Pancreas (tissue), 10 donors: ENCODE results near the gene SLC25A46. TPM values are rescaled to one million over a fixed set of nuclear protein-coding genes. Genes with fewer than 3 reads are reported as not detected.

Experiments used
- ATAC-seq, 4 donors: fragments of 200-7000 bp; cut with Tn5 transposase; one replicate each; pipeline versions ENCODE4 v1.8.0 to v1.9.1; 2020; ENCODE audit warnings: mild to moderate bottlenecking in 4 of 4, moderate library complexity in 4 of 4
- DNase-seq, 6 donors: peaks; one replicate each; pipeline ENCODE4 v3.0.0-alpha.2; 2020
- FAIRE-seq: peaks from 2 replicates; lab custom pipeline; 2012; peaks lifted over from hg19 to GRCh38; lab: Jason Lieb, UNC
- H3K27ac ChIP-seq, 4 donors: fragments of 200-600 bp; sonication (generic); 1 replicate in 3 of 4; 2 replicates in 1 of 4; pipeline versions ENCODE4 v1.5.0 to v1.8.0; 2020
- H3K27me3 ChIP-seq, 4 donors: fragments of 200-600 bp; one replicate each; pipeline ENCODE4 v1.8.0; 2021
- H3K36me3 ChIP-seq, 3 donors: fragments of 200-600 bp; sonication (generic) in 1 of 3; one replicate each; pipeline versions ENCODE4 v1.5.0 to v1.8.0; 2020 to 2021
- H3K4me1 ChIP-seq, 3 donors: fragments of 200-600 bp; one replicate each; pipeline ENCODE4 v1.8.0; 2021
- H3K4me3 ChIP-seq, 4 donors: fragments of 200-600 bp; sonication (generic) in 2 of 4; one replicate each; pipeline versions ENCODE4 v1.5.0 to v1.8.0; 2020 to 2021
- H3K9me3 ChIP-seq, 4 donors: fragments of 200-600 bp; one replicate each; pipeline ENCODE4 v1.8.0; 2021
- CTCF ChIP-seq, 4 donors: fragments of 200-600 bp; sonication (generic) in 3 of 4; IDR thresholded peaks; one replicate each; pipeline versions ENCODE4 v1.5.0 to v1.8.0; 2021; ENCODE audit warnings: antibody characterized with exemption in 4 of 4
- WGBS, 2 donors: extraction: QIAGEN DNeasy Blood & Tissue Kit; methylation state at CpG; one replicate each; pipeline ENCODE4 v1.1.7; 2013; 5-methylcytosine and 5-hydroxymethylcytosine counted together
- intact Hi-C, 3 donors: fragments of 100-400 bp; cut with DNase I; formaldehyde crosslinking; loops; one replicate each; pipeline versions ENCODE4 v1.11.1 to v1.14.2; 2022
- polyA plus RNA-seq, 2 donors: library from polyadenylated mRNA; stranded (reverse); fragments of 200-250 nt; gene quantifications; one replicate each; pipeline ENCODE4 v1.2.3, GENCODE V29; 2013
- total RNA-seq, 6 donors: library from RNA; stranded (reverse); fragmentation: NEBNext Ultra II Directional in 4 of 6; extraction: Animal tissue kit (Norgen Biotek cat#: 25700) in 4 of 6; gene quantifications; one replicate each; pipeline versions ENCODE4 v1.2.1 to v1.2.4, GENCODE V29; 2021 to 2023
- donor health status: healthy with polysubstance abuse.
- donor health status: DM: no; HTN: no; CAD: no; lungs with moderate emphysema.
- donor health status: DM: no; HTN: no; CAD: no.
- donor health status: control.
- donor health status: control.
- donor health status: Bipolar disorder and iron deficiency.
- donor health status: DM: yes; HTN: yes; CAD: no.
- donor health status: DM: no; HTN: no; CAD: no.
- donor health status: DM: no; HTN: no; CAD: no.
- donor health status: DM: yes; HTN: yes; CAD: no.

The SLC25A46 gene
- total and polyA plus RNA-seq, 8 donors = 6.1 to 20.7 (median 15.7) TPM

- 91 to 95% methylated on average over 2 of the region's 2 CpGs for WGBS, 2 donors
- Histone ChIP-seq H3K27me3 (no peaks in the 10 kb centered on the region), H3K4me3 (no peak overlapping the region), H3K4me1 (peaks cover 0 to 2% (median 0%) of the 10 kb centered on the region in 3 donors), H3K9me3 (no peaks in the 10 kb centered on the region), H3K27ac (no peak overlapping the region), H3K36me3 (peaks cover 0 to 20% (median 1%) of the 10 kb centered on the region in 3 donors)
- DNase-seq (no peak), ATAC-seq (no peak), FAIRE-seq (no peak)
- no peak for TF ChIP-seq CTCF (IDR thresholded peaks at IDR 0.05)
- intact Hi-C loops = no loop called here
These were observed 14.8 kb downstream of the SLC25A46 start for GRCh38 chr5:110753600-110753999.

- H3K27me3 ChIP-seq = no peaks in the 10 kb centered on the region
- no peak overlapping the region for H3K27ac ChIP-seq
- peaks cover 0 to 2% (median 0%) of the 10 kb centered on the region in 3 donors for H3K4me1 ChIP-seq
- intact Hi-C loops = no loop called here
- TF ChIP-seq CTCF (IDR thresholded peaks at IDR 0.05) = no peak
- DNase-seq (no peak), FAIRE-seq (no peak), ATAC-seq (no peak)
- H3K9me3 ChIP-seq = no peaks in the 10 kb centered on the region
- H3K4me3 ChIP-seq = no peak overlapping the region
- peaks cover 0 to 20% (median 0%) of the 10 kb centered on the region in 3 donors for H3K36me3 ChIP-seq
These were observed 15.4 kb downstream of the SLC25A46 start for GRCh38 chr5:110754181-110754580.

- WGBS, 2 donors = 52% methylated on average over 4 of the region's 4 CpGs
- peaks cover 3 to 39% (median 12%) of the 10 kb centered on the region in 3 donors for H3K36me3 ChIP-seq
- peak; percentile 38 to 61 (median 54) for TF ChIP-seq CTCF (IDR thresholded peaks at IDR 0.05)
- H3K9me3 ChIP-seq = no peaks in the 10 kb centered on the region
- H3K27me3 ChIP-seq = no peaks in the 10 kb centered on the region
- DNase-seq = no peak
- intact Hi-C loops = no loop called here
- FAIRE-seq = no peak
- H3K4me1 ChIP-seq = peaks cover 0 to 2% (median 0%) of the 10 kb centered on the region in 3 donors
- no peak overlapping the region for H3K27ac ChIP-seq
- ATAC-seq = peak in 3 of 4 donors; percentile 47 to 59 (median 56)
- H3K4me3 ChIP-seq = no peak overlapping the region
These were observed 18.4 kb downstream of the SLC25A46 start for GRCh38 chr5:110757118-110757729.

GRCh38 chr5:110760158-110760557 lies 21.4 kb downstream of the SLC25A46 start:
- Histone ChIP-seq H3K4me3 (no peak overlapping the region), H3K27me3 (no peaks in the 10 kb centered on the region), H3K27ac (no peak overlapping the region), H3K4me1 (no peaks in the 10 kb centered on the region), H3K36me3 (peaks cover 4 to 47% (median 12%) of the 10 kb centered on the region in 3 donors), H3K9me3 (no peaks in the 10 kb centered on the region)
- intact Hi-C loops = no loop called here
- 86 to 92% methylated on average over 1 of the region's 1 CpG for WGBS, 2 donors
- DNase-seq (no peak), ATAC-seq (no peak), FAIRE-seq (no peak)
- TF ChIP-seq CTCF (IDR thresholded peaks at IDR 0.05) = no peak

- H3K27me3 ChIP-seq = peaks cover 0 to 4% (median 0%) of the 10 kb centered on the region in 4 donors
- ATAC-seq = no peak
- no peak for TF ChIP-seq CTCF (IDR thresholded peaks at IDR 0.05)
- H3K4me1 ChIP-seq = no peaks in the 10 kb centered on the region
- 61 to 69% methylated on average over 4 of the region's 4 CpGs for WGBS, 2 donors
- no peaks in the 10 kb centered on the region for H3K9me3 ChIP-seq
- FAIRE-seq = no peak
- H3K36me3 ChIP-seq = no peaks in the 10 kb centered on the region
- intact Hi-C loops = no loop called here
- no peak overlapping the region for H3K27ac ChIP-seq
- H3K4me3 ChIP-seq = no peak overlapping the region
- DNase-seq = no peak
These were observed 29.5 kb downstream of the SLC25A46 start for GRCh38 chr5:110768138-110768860.
